ENCODE data around the gene IL17RE. TPM values are rescaled to one million over a fixed set of nuclear protein-coding genes. Genes with fewer than 3 reads are reported as not detected.

IL17RE gene
- total and polyA plus RNA-seq, 2 of the 13 experiments (the other 11 are each of a cell fraction or from before 2014, with no cell fraction given), result 14.5 to 24.1 TPM

DNA sequence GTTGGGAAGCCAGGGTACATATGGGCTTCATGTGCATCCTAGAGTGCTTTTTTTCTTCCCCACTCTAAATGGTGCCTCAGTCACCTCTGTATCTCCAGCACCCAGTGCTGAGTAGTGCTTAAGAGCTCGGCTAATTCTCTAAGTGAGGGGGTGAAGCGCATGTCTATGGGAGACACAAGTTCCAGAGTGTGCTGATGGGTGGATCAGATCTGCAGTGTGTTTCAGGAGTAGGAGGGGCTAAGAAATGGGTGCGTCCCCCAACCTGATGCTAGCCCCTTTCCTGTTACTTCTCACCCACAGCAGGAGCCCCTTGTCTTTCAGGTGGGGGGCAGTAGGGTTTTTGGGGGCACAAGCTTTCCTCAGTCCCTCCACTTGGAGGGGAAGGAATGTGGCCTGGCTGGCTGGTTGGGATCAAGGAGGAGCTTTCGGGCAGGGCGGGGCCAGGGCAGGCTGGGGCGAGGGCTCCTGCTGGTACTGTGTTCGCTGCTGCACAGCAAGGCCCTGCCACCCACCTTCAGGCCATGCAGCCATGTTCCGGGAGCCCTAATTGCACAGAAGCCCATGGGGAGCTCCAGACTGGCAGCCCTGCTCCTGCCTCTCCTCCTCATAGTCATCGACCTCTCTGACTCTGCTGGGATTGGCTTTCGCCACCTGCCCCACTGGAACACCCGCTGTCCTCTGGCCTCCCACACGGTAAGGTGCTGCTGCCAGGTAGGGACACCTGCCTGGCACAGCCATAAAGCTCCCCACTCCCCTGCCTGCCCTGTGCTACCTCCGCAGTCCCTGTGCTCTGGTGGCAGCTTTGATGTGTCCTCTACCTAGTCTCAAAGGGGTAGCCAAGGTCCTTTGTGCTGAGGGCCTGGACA, at the start of gene IL17RE (continued):
- TF ChIP-seq, protein P1, sequence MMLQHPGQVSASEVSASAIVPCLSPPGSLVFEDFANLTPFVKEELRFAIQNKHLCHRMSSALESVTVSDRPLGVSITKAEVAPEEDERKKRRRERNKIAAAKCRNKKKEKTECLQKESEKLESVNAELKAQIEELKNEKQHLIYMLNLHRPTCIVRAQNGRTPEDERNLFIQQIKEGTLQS (CRISPR knock-in tag; IDR thresholded peaks at IDR 0.05), result no peak
- TF ChIP-seq, protein P2, sequence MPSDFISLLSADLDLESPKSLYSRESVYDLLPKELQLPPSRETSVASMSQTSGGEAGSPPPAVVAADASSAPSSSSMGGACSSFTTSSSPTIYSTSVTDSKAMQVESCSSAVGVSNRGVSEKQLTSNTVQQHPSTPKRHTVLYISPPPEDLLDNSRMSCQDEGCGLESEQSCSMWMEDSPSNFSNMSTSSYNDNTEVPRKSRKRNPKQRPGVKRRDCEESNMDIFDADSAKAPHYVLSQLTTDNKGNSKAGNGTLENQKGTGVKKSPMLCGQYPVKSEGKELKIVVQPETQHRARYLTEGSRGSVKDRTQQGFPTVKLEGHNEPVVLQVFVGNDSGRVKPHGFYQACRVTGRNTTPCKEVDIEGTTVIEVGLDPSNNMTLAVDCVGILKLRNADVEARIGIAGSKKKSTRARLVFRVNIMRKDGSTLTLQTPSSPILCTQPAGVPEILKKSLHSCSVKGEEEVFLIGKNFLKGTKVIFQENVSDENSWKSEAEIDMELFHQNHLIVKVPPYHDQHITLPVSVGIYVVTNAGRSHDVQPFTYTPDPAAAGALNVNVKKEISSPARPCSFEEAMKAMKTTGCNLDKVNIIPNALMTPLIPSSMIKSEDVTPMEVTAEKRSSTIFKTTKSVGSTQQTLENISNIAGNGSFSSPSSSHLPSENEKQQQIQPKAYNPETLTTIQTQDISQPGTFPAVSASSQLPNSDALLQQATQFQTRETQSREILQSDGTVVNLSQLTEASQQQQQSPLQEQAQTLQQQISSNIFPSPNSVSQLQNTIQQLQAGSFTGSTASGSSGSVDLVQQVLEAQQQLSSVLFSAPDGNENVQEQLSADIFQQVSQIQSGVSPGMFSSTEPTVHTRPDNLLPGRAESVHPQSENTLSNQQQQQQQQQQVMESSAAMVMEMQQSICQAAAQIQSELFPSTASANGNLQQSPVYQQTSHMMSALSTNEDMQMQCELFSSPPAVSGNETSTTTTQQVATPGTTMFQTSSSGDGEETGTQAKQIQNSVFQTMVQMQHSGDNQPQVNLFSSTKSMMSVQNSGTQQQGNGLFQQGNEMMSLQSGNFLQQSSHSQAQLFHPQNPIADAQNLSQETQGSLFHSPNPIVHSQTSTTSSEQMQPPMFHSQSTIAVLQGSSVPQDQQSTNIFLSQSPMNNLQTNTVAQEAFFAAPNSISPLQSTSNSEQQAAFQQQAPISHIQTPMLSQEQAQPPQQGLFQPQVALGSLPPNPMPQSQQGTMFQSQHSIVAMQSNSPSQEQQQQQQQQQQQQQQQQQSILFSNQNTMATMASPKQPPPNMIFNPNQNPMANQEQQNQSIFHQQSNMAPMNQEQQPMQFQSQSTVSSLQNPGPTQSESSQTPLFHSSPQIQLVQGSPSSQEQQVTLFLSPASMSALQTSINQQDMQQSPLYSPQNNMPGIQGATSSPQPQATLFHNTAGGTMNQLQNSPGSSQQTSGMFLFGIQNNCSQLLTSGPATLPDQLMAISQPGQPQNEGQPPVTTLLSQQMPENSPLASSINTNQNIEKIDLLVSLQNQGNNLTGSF (CRISPR knock-in tag; IDR thresholded peaks at IDR 0.05), result no peak
- TF ChIP-seq ZNF496 (CRISPR knock-in tag; IDR thresholded peaks at IDR 0.05; ENCODE audit: insufficient replicate concordance) (no peak), ELF3 (CRISPR knock-in tag; IDR thresholded peaks at IDR 0.05) (no peak), ZBTB42 (CRISPR knock-in tag; IDR thresholded peaks at IDR 0.05) (no peak), MXD4 (CRISPR knock-in tag; IDR thresholded peaks at IDR 0.05) (peak; percentile 31; the same call in 1 of the 2 replicates), NFYB (CRISPR knock-in tag; IDR thresholded peaks at IDR 0.05) (no peak), ZNF138 (CRISPR knock-in tag; IDR thresholded peaks at IDR 0.05; ENCODE audit: low read depth) (0 out of 2 replicates have a peak, but pooled peaks have one; percentile 12), CCAR2 (optimal IDR thresholded peaks at IDR 0.05; ENCODE audit: low read depth, low read length) (no peak), EED (CRISPR knock-in tag; IDR thresholded peaks at IDR 0.05) (no peak), CBX2 (IDR thresholded peaks at IDR 0.05; ENCODE audit: low read depth, low read length) (no peak), CBX2 (CRISPR knock-in tag; IDR thresholded peaks at IDR 0.05; ENCODE audit: low read depth) (no peak), ZNF510 (CRISPR knock-in tag; IDR thresholded peaks at IDR 0.05; ENCODE audit: low read depth) (peak; percentile 59; the same call in 1 of the 2 replicates), FOXO1 (CRISPR knock-in tag; IDR thresholded peaks at IDR 0.05) (no peak)
- TF ChIP-seq, protein P3, sequence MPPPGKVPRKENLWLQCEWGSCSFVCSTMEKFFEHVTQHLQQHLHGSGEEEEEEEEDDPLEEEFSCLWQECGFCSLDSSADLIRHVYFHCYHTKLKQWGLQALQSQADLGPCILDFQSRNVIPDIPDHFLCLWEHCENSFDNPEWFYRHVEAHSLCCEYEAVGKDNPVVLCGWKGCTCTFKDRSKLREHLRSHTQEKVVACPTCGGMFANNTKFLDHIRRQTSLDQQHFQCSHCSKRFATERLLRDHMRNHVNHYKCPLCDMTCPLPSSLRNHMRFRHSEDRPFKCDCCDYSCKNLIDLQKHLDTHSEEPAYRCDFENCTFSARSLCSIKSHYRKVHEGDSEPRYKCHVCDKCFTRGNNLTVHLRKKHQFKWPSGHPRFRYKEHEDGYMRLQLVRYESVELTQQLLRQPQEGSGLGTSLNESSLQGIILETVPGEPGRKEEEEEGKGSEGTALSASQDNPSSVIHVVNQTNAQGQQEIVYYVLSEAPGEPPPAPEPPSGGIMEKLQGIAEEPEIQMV (CRISPR knock-in tag; IDR thresholded peaks at IDR 0.05; ENCODE audit: low read depth), result 0 out of 2 replicates have a peak, but pooled peaks have one; percentile 22
- TF ChIP-seq, protein P4, sequence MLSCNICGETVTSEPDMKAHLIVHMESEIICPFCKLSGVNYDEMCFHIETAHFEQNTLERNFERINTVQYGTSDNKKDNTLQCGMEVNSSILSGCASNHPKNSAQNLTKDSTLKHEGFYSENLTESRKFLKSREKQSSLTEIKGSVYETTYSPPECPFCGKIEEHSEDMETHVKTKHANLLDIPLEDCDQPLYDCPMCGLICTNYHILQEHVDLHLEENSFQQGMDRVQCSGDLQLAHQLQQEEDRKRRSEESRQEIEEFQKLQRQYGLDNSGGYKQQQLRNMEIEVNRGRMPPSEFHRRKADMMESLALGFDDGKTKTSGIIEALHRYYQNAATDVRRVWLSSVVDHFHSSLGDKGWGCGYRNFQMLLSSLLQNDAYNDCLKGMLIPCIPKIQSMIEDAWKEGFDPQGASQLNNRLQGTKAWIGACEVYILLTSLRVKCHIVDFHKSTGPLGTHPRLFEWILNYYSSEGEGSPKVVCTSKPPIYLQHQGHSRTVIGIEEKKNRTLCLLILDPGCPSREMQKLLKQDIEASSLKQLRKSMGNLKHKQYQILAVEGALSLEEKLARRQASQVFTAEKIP (CRISPR knock-in tag; IDR thresholded peaks at IDR 0.05; ENCODE audit: borderline replicate concordance), result no peak
- TF ChIP-seq, protein P5, sequence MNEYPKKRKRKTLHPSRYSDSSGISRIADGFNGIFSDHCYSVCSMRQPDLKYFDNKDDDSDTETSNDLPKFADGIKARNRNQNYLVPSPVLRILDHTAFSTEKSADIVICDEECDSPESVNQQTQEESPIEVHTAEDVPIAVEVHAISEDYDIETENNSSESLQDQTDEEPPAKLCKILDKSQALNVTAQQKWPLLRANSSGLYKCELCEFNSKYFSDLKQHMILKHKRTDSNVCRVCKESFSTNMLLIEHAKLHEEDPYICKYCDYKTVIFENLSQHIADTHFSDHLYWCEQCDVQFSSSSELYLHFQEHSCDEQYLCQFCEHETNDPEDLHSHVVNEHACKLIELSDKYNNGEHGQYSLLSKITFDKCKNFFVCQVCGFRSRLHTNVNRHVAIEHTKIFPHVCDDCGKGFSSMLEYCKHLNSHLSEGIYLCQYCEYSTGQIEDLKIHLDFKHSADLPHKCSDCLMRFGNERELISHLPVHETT (CRISPR knock-in tag; conservative IDR thresholded peaks at IDR 0.05), result no peak

Measured in HepG2 (cell line).